Activated CD4-positive, alpha-beta T cell treated with anti-CD3 and anti-CD28 coated beads for 36 hours (primary cell): ENCODE measurements around the gene HIRA. TPM values are rescaled to one million over a fixed set of nuclear protein-coding genes. Genes with fewer than 3 reads are reported as not detected.

Experiments
- ATAC-seq: fragments of 200-7000 bp; cut with Tn5 transposase; one replicate; pipeline ENCODE4 v1.10.0; 2021; ENCODE audit warnings: mild to moderate bottlenecking, moderate library complexity
- CTCF ChIA-PET: fragments of 350-600 bp; sonication (Branson Sonifier 250); formaldehyde crosslinking; loops from one replicate; lab custom pipeline; 2021; ENCODE audit warnings: antibody characterized with exemption; lab: Charles Lee
- POLR2A ChIA-PET: fragments of 350-600 bp; sonication (Branson Sonifier 250); formaldehyde crosslinking; loops from one replicate; lab custom pipeline; 2021; ENCODE audit warnings: antibody characterized with exemption, inconsistent platforms; lab: Charles Lee
- DNase-seq: peaks from one replicate; pipeline ENCODE4 v3.0.0-alpha.2; 2020
- H3K27ac Mint-ChIP-seq: one replicate; pipeline ENCODE4 v1.8.0; 2021; ENCODE audit warnings: mixed read lengths
- H3K27me3 Mint-ChIP-seq: one replicate; pipeline ENCODE4 v1.8.0; 2021; ENCODE audit warnings: mixed read lengths
- H3K36me3 Mint-ChIP-seq: one replicate; pipeline ENCODE4 v1.8.0; 2021; ENCODE audit warnings: low read depth, mixed read lengths
- H3K4me1 Mint-ChIP-seq: one replicate; pipeline ENCODE4 v1.8.0; 2021; ENCODE audit warnings: mixed read lengths
- H3K4me3 Mint-ChIP-seq: one replicate; pipeline ENCODE4 v1.8.0; 2021; ENCODE audit warnings: mild to moderate bottlenecking, moderate library complexity, mixed read lengths
- H3K9me3 Mint-ChIP-seq: one replicate; pipeline ENCODE4 v1.8.0; 2021; ENCODE audit warnings: low read depth, mixed read lengths
- intact Hi-C, 2 experiments: fragments of 100-400 bp; cut with DNase I in 1 of 2; cut with micrococcal nuclease in 1 of 2; formaldehyde crosslinking; loops; one replicate each; pipeline versions ENCODE4 v1.14.2 to v1.15.1; 2022 to 2024; cut with DNase I, micrococcal nuclease
- total RNA-seq, 2 experiments: library from RNA; stranded (reverse); gene quantifications; one replicate each; pipeline ENCODE4 v1.2.3, GENCODE V29; 2021

HIRA gene
- total RNA-seq, 2 experiments from 2014 or later: 25.5 to 31.2 TPM

DNA sequence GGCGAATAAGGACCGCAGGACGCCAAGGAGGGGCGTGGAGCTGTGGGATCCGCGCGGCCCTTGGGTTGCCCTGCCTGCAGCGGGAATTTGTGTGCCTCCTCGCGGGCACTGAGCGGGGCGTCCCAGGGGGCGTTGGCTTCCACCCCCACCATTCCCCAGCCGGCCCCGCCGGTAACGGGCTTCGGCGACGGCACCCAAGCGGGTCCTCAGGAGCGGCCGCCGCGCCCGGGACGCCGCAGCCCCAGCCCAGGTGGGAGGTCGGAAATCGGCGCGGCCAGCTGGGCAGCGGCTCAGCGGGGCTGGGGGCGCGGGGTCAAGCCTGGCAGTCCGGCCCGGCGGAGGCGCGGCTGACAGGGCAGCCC lies 140.3 kb downstream of the HIRA start:
- H3K4me1 Mint-ChIP-seq: peaks cover 12% of the 10 kb centered on the region
- H3K27me3 Mint-ChIP-seq: peaks cover 24% of the 10 kb centered on the region
- peak overlapping the region; percentile 87 for H3K4me3 Mint-ChIP-seq
- ChIA-PET CTCF (no interaction called here), POLR2A (interaction anchor here (0.6 kb wide), 1 partner anchor 382 kb away, joined by 5 read pairs; no protein-coding TSS in a partner anchor)
- no peak overlapping the region for H3K27ac Mint-ChIP-seq
- no peaks in the 10 kb centered on the region for H3K36me3 Mint-ChIP-seq
- intact Hi-C loops: loop anchor here (1.0 to 10.0 kb wide), 15 partner anchors 113 to 1008 kb away; partner anchors contain the start of genes CDC45 (in 2 of the 2), DGCR2 (in 2 of the 2), SLC25A1 (in 2 of the 2) and UFD1 (in 2 of the 2)
- H3K9me3 Mint-ChIP-seq: no peaks in the 10 kb centered on the region
- peak; percentile 41 for DNase-seq
- peak; percentile 45 for ATAC-seq

DNA sequence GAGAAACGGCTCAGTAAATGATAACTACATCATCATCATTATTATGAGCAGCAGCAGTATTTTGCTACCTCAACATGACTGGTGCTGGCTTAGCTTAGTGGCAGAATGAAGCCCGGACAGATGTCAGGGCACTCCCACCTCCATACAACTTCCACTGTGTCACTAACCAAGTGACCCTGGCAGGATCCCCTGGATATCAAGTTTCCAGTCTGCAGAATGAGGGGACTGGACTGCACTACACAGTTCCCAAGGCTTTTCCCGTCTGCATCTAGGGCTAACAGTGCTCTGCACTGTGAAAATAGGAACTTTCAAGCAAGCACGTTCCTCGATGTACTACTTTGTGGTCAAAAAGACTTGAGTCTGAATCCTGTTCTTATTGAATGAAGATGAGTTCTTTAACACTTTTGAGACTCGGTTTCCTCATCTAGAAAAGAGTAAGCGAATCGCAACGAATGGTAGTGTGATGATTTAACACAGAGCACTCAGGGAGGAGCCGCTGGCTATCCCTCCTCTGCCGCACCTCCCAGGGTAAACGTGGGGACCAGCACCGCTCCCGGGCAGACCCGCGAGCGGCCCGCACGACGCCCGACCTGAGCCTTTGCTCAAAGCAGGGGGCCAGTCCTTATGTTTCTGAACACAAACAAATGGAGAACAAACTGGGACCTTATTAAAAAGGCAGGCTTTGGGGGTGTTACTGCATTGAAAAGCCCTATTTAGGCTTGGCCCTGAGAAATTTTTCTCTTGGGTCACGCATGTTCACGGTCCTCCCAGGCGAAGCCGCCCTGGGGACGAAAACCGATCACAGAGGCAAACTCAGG lies 140.9 kb downstream of the HIRA start:
- Mint-ChIP-seq H3K9me3 (no peaks in the 10 kb centered on the region), H3K36me3 (no peaks in the 10 kb centered on the region), H3K27me3 (peaks cover 24% of the 10 kb centered on the region), H3K4me3 (peak overlapping the region; percentile 87), H3K27ac (no peak overlapping the region), H3K4me1 (peaks cover 12% of the 10 kb centered on the region)
- CTCF ChIA-PET: interaction anchor here (0.6 kb wide), 1 partner anchor 72 kb away, joined by 3 read pairs; no protein-coding TSS in a partner anchor
- intact Hi-C loops: loop anchor here (1.0 to 10.0 kb wide), 15 partner anchors 112 to 1009 kb away; partner anchors contain the start of genes CDC45 (in 2 of the 2), DGCR2 (in 2 of the 2), SLC25A1 (in 2 of the 2) and UFD1 (in 2 of the 2)
- POLR2A ChIA-PET: interaction anchor here (0.6 kb wide), 1 partner anchor 383 kb away, joined by 5 read pairs; no protein-coding TSS in a partner anchor
- DNase-seq (peak; percentile 16), ATAC-seq (no peak)

DNA sequence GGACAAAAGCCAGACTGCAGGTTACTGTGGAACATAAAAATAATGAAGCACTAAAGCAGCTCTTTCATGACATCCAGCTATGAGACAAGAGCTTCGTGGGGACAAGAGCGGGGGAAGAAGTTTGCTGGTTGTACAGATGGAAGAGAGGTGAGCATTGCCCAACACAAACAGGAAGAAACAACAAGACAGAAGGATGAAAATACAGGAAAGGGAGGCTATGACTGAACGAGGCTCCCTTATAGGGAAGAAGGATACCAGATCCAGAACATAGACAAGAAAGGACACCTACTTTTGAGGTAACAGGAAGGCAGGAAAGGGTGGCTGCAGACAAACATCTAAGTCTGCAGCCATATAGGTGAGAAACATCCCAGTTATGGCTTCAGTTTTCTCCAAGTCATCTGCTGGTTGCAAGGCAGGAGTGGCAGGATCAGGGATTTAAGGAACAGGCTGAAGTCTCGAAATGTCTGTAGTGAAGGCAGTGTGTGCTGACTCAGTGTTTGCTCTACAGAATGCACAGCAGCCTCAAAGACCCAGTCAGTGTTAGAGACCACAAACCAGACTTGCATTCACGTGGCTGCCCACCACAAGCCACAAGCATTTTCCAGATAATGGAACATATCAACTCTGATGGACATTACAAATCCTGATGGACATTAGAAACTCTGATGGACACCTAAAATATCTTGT lies 141.9 kb downstream of the HIRA start:
- DNase-seq (peak; percentile 20), ATAC-seq (no peak)
- no peaks in the 10 kb centered on the region for H3K36me3 Mint-ChIP-seq
- H3K27me3 Mint-ChIP-seq: peaks cover 24% of the 10 kb centered on the region
- ChIA-PET POLR2A (interaction anchor here (0.6 kb wide), 1 partner anchor 170 kb away, joined by 3 read pairs; no protein-coding TSS in a partner anchor), CTCF (no interaction called here)
- no peak overlapping the region for H3K27ac Mint-ChIP-seq
- H3K4me1 Mint-ChIP-seq: peaks cover 12% of the 10 kb centered on the region
- no peak overlapping the region for H3K4me3 Mint-ChIP-seq
- intact Hi-C loops: loop anchor here (2.0 to 10.0 kb wide), 8 partner anchors 112 to 733 kb away; partner anchors contain the start of genes CDC45 (in 1 of the 2), DGCR2 (in 1 of the 2), SLC25A1 (in 1 of the 2) and TANGO2 (in 1 of the 2)
- H3K9me3 Mint-ChIP-seq: no peaks in the 10 kb centered on the region

DNA sequence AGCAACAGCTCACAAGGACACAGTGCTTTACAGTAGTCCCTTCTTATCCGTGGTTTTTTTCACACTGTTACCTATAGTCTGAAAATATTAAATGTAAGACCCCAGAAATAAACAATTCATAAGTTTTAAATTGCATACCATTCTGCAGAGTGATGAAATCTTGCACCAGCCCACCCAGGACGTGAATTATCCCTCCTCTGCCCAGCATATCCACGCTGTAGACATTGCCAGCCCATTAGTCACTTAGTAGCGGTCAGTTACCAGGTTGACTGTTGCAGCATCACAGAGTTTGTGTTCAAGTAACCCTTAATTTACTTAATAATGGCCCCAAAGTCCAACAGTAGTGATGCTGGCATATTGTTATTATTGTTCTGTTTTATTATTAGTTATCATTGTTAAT lies 143.6 kb downstream of the HIRA start:
- ChIA-PET CTCF (interaction anchor here (1.4 to 2.0 kb wide), 2 partner anchors 12 to 107 kb away, joined by 6 read pairs; no protein-coding TSS in a partner anchor), POLR2A (no interaction called here)
- no peak for DNase-seq
- no peaks in the 10 kb centered on the region for H3K9me3 Mint-ChIP-seq
- H3K4me3 Mint-ChIP-seq: no peak overlapping the region
- H3K27me3 Mint-ChIP-seq: peaks cover 24% of the 10 kb centered on the region
- peaks cover 12% of the 10 kb centered on the region for H3K4me1 Mint-ChIP-seq
- no peaks in the 10 kb centered on the region for H3K36me3 Mint-ChIP-seq
- H3K27ac Mint-ChIP-seq: no peak overlapping the region
- intact Hi-C loops: no loop called here
- no peak for ATAC-seq

DNA sequence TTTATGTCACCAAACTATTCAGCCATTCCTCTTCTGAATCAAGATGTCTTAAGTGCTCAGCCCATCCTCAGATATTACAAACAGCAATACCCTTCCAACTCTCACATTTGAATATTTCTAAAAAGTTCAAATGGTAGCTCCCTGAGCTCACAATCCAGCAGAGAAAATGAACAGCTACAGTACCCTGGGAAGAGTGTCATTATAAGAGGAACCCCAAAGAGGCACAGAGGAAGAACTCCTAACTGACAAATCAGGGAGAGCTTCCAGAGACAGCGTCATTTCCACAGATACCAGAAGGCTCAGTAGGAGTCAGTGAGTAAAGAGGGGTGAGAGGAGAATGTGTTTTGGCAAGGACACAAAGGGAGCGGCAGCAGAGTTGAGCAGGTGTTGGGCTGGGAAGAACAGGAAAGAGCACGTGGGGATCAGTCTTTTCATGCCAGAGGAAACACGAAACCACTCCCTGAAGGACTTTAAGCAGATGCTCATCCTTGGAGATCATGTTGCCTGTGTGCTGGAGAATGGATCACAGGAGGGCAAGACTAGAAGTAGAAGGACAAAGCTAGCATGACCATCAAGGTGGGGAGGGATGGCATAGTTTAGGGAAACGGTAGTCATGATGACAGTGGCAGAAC lies 144.3 kb downstream of the HIRA start:
- ATAC-seq (no peak), DNase-seq (no peak)
- Mint-ChIP-seq H3K27ac (no peak overlapping the region), H3K36me3 (no peaks in the 10 kb centered on the region), H3K4me1 (peaks cover 8% of the 10 kb centered on the region), H3K4me3 (no peak overlapping the region), H3K27me3 (peaks cover 24% of the 10 kb centered on the region), H3K9me3 (no peaks in the 10 kb centered on the region)
- intact Hi-C loops: no loop called here
- ChIA-PET CTCF (interaction anchor here (0.6 to 2.0 kb wide), 6 partner anchors 11 to 224 kb away, joined by 3 to 6 read pairs (median 3); no protein-coding TSS in a partner anchor), POLR2A (no interaction called here)

DNA sequence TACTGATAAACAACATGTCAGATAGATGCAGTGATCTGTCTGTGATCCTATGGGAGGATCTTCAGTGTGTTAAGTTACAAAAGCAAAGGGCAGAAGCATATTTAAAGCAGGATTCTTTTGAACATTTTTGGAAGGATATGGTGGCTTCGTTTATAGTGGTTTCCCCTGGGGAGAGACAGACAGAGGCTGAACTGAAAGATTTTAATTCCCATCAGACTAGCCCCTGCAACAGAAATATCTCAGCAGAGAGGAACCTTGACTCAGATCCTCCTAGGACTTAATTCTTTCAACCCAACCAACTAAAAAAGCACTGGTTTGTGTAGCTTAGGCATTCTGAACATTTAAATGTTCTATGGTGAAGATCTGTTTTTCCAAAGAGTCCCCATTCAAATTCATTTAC lies 145.7 kb downstream of the HIRA start:
- Mint-ChIP-seq H3K27me3 (peaks cover 22% of the 10 kb centered on the region), H3K4me1 (peaks cover 7% of the 10 kb centered on the region), H3K9me3 (no peaks in the 10 kb centered on the region), H3K4me3 (no peak overlapping the region), H3K27ac (no peak overlapping the region), H3K36me3 (no peaks in the 10 kb centered on the region)
- ChIA-PET POLR2A (no interaction called here), CTCF (interaction anchor here (1.1 kb wide), 1 partner anchor 10 kb away, joined by 3 read pairs; no protein-coding TSS in a partner anchor)
- intact Hi-C loops: no loop called here
- DNase-seq (no peak), ATAC-seq (no peak)

Other genes with a start within 250 kb of the HIRA start
- 1 to 10 TPM in 1 of 2 experiments, under 1 TPM in 1; 0.76 to 1.2 TPM for gene CLTCL1, start 140.0 kb downstream of the HIRA start, total RNA-seq
- gene MRPL40, start 812 bp upstream of the HIRA start, total RNA-seq: 10 to 100 TPM; 34.1 to 34.4 TPM
- 10 to 100 TPM; 21.9 to 22.2 TPM for gene C22orf39, start 16.0 kb upstream of the HIRA start, total RNA-seq
- 100 to 1,000 TPM in 1 of 2 experiments, 10 to 100 TPM in 1; 78.4 to 109 TPM for gene UFD1, start 47.5 kb upstream of the HIRA start, total RNA-seq
- gene CDC45, start 48.2 kb upstream of the HIRA start, total RNA-seq: 100 to 1,000 TPM; 103 to 111 TPM
- gene CLDN5, start 92.7 kb upstream of the HIRA start, total RNA-seq: not detected